ENCODE data around the gene TTLL11. TPM values are rescaled to one million over a fixed set of nuclear protein-coding genes. Genes with fewer than 3 reads are reported as not detected.

The TTLL11 gene
- total RNA-seq, 1 donor from 2014 or later: 6.9 TPM

DNA sequence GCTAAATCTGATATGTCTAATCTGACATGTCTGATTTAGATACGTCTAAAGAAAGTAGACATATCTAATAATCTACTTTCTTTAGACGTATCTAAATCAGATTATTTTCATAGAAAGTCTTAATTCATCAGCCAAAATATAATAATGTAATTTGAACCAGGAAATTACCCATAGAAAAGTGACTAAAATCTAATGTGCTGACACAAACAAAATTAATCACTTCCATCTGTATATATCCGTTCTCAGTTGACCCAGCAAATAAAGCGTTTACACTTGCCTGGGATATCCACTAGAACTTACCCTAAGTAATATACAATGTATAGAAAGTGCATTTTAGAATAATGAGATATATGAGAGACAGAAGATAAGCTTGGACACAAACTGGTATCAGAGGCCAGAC lies 56.7 kb downstream of the TTLL11 start:
- Mint-ChIP-seq H3K4me3 (ENCODE audit: unreplicated experiment) (no peak overlapping the region), H3K4me1 (ENCODE audit: low read depth, unreplicated experiment) (peaks cover 27% of the 10 kb centered on the region), H3K27ac (ENCODE audit: unreplicated experiment) (peak overlapping the region; percentile 1), H3K36me3 (ENCODE audit: low read depth, unreplicated experiment) (peaks cover 8% of the 10 kb centered on the region), H3K9me3 (ENCODE audit: unreplicated experiment) (no peaks in the 10 kb centered on the region), H3K27me3 (ENCODE audit: low read depth, unreplicated experiment) (no peaks in the 10 kb centered on the region)
- no peak overlapping the region for H3K9ac ChIP-seq (ENCODE audit: low read length)
- no peaks in the 10 kb centered on the region for H3K36me3 ChIP-seq (ENCODE audit: insufficient read depth, low read length)
- DNase-seq (ENCODE audit: low read depth): no peak
- TF ChIP-seq CTCF (IDR thresholded peaks at IDR 0.05; ENCODE audit: insufficient read depth, low read depth, low read length) (no peak), EZH2 (IDR thresholded peaks at IDR 0.05; ENCODE audit: insufficient read depth, low read length) (no peak)
- H3K9me3 ChIP-seq (ENCODE audit: insufficient read depth, low read depth, low read length): no peaks in the 10 kb centered on the region
- no peak for FAIRE-seq
- H3K4me2 ChIP-seq (ENCODE audit: low read length): no peak overlapping the region
- H3K27me3 ChIP-seq (ENCODE audit: insufficient read depth, low read length): no peaks in the 10 kb centered on the region
- no peak overlapping the region for H2AFZ ChIP-seq (ENCODE audit: low read depth, low read length)
- no peak overlapping the region for H3K27ac ChIP-seq (ENCODE audit: low read depth, low read length)
- H4K20me1 ChIP-seq (ENCODE audit: insufficient read depth, low read length): no peaks in the 10 kb centered on the region
- H3K4me3 ChIP-seq (ENCODE audit: insufficient read depth, low read depth, low read length): no peak overlapping the region
- H3K4me1 ChIP-seq (ENCODE audit: insufficient read depth, low read length): peaks cover 10% of the 10 kb centered on the region
- no peaks in the 10 kb centered on the region for H3K79me2 ChIP-seq (ENCODE audit: insufficient read depth, low read length)

DNA sequence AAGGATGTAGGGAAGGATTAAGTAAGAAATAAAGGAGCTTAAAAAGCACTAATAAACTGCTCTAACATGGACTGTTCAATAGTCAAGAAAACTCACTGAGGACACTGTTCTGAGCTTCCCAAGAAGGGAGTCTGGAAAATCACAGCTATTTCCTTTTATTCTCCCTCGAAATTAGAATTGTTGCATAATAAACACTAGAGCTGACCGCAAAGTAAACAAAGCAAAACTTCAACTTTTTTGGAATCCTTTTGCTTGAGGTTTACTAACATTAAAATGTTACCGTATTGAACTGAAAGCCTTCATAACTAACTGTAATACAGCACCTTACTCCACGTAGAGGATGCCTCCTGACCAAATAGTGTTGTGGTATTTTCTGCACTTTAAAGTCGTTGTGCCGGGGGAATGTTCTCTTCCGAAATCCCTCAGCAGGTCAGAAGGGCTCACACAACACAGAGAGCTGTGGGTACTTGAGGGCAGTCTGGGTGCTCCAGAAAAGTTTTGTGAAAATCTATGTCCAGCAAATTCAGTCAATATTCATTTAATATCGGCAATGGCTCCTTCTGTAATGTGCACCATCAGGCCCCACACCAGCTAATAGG lies 59.2 kb downstream of the TTLL11 start:
- Histone ChIP-seq H3K27ac (ENCODE audit: low read depth, low read length) (no peak overlapping the region), H3K79me2 (ENCODE audit: insufficient read depth, low read length) (no peaks in the 10 kb centered on the region), H3K36me3 (ENCODE audit: insufficient read depth, low read length) (no peaks in the 10 kb centered on the region), H3K27me3 (ENCODE audit: insufficient read depth, low read length) (no peaks in the 10 kb centered on the region), H2AFZ (ENCODE audit: low read depth, low read length) (no peak overlapping the region), H3K4me1 (ENCODE audit: insufficient read depth, low read length) (peaks cover 10% of the 10 kb centered on the region), H4K20me1 (ENCODE audit: insufficient read depth, low read length) (no peaks in the 10 kb centered on the region), H3K9ac (ENCODE audit: low read length) (no peak overlapping the region), H3K9me3 (ENCODE audit: insufficient read depth, low read depth, low read length) (no peaks in the 10 kb centered on the region), H3K4me2 (ENCODE audit: low read length) (no peak overlapping the region), H3K4me3 (ENCODE audit: insufficient read depth, low read depth, low read length) (no peak overlapping the region)
- Mint-ChIP-seq H3K9me3 (ENCODE audit: unreplicated experiment) (no peaks in the 10 kb centered on the region), H3K27ac (ENCODE audit: unreplicated experiment) (no peak overlapping the region), H3K36me3 (ENCODE audit: low read depth, unreplicated experiment) (peaks cover 8% of the 10 kb centered on the region), H3K4me1 (ENCODE audit: low read depth, unreplicated experiment) (peaks cover 29% of the 10 kb centered on the region), H3K4me3 (ENCODE audit: unreplicated experiment) (no peak overlapping the region), H3K27me3 (ENCODE audit: low read depth, unreplicated experiment) (no peaks in the 10 kb centered on the region)
- no peak for TF ChIP-seq EZH2 (IDR thresholded peaks at IDR 0.05; ENCODE audit: insufficient read depth, low read length)
- no peak for TF ChIP-seq CTCF (IDR thresholded peaks at IDR 0.05; ENCODE audit: insufficient read depth, low read depth, low read length)
- no peak for FAIRE-seq
- DNase-seq (ENCODE audit: low read depth): no peak

DNA sequence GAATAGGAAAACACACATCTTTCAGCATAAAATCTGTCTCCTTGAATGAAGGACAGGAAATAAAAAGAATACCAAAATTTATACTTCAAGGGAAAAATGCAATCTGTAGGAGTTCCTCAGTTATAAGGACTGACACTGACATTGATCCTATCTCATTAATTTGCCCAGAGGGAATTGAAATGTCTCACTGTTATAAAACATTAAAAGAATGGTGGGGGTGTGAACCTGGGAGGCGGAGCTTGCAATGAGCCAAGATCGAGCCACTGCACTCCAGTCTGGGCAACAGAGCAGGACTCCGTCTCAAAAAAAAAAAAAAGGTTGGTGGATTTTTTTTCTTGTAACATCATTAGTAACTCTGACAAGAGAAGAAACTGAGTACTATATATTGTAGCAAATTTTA lies 60.8 kb downstream of the TTLL11 start:
- Histone ChIP-seq H3K9ac (ENCODE audit: low read length) (no peak overlapping the region), H3K27ac (ENCODE audit: low read depth, low read length) (no peak overlapping the region), H3K4me1 (ENCODE audit: insufficient read depth, low read length) (peaks cover 10% of the 10 kb centered on the region), H4K20me1 (ENCODE audit: insufficient read depth, low read length) (no peaks in the 10 kb centered on the region), H3K79me2 (ENCODE audit: insufficient read depth, low read length) (no peaks in the 10 kb centered on the region), H3K4me3 (ENCODE audit: insufficient read depth, low read depth, low read length) (no peak overlapping the region), H3K27me3 (ENCODE audit: insufficient read depth, low read length) (no peaks in the 10 kb centered on the region), H2AFZ (ENCODE audit: low read depth, low read length) (no peak overlapping the region), H3K4me2 (ENCODE audit: low read length) (peak overlapping the region; percentile 21), H3K36me3 (ENCODE audit: insufficient read depth, low read length) (no peaks in the 10 kb centered on the region), H3K9me3 (ENCODE audit: insufficient read depth, low read depth, low read length) (no peaks in the 10 kb centered on the region)
- peaks cover 28% of the 10 kb centered on the region for H3K4me1 Mint-ChIP-seq (ENCODE audit: low read depth, unreplicated experiment)
- FAIRE-seq: no peak
- no peaks in the 10 kb centered on the region for H3K27me3 Mint-ChIP-seq (ENCODE audit: low read depth, unreplicated experiment)
- DNase-seq (ENCODE audit: low read depth): no peak
- H3K4me3 Mint-ChIP-seq (ENCODE audit: unreplicated experiment): no peak overlapping the region
- peaks cover 8% of the 10 kb centered on the region for H3K36me3 Mint-ChIP-seq (ENCODE audit: low read depth, unreplicated experiment)
- no peak for TF ChIP-seq CTCF (IDR thresholded peaks at IDR 0.05; ENCODE audit: insufficient read depth, low read depth, low read length)
- no peak for TF ChIP-seq EZH2 (IDR thresholded peaks at IDR 0.05; ENCODE audit: insufficient read depth, low read length)
- peak overlapping the region; percentile 59 for H3K27ac Mint-ChIP-seq (ENCODE audit: unreplicated experiment)
- H3K9me3 Mint-ChIP-seq (ENCODE audit: unreplicated experiment): no peaks in the 10 kb centered on the region
